ENCODE measurements around the gene AUH.

Gene AUH

GRCh38 chr9:91289244-91289643, 72.5 kb downstream of the AUH start:
- DNase-seq = no peak

- no peak for DNase-seq
Measured at GRCh38 chr9:91285729-91286353, 75.9 kb downstream of the AUH start.

GRCh38 chr9:91282292-91282691, 79.4 kb downstream of the AUH start:
- no peak for DNase-seq

- DNase-seq = no peak
Measured at GRCh38 chr9:91279296-91280204, 82.2 kb downstream of the AUH start.

GRCh38 chr9:91276513-91276912, 85.2 kb downstream of the AUH start:
- DNase-seq = no peak

GRCh38 chr9:91275655-91276054, 86.1 kb downstream of the AUH start:
- DNase-seq = no peak

- no peak for DNase-seq
Measured at GRCh38 chr9:91274949-91275492, 86.7 kb downstream of the AUH start.

GRCh38 chr9:91273853-91274552, 87.7 kb downstream of the AUH start:
- DNase-seq = no peak

- no peak for DNase-seq
Measured at GRCh38 chr9:91271156-91271555, 90.6 kb downstream of the AUH start.

GRCh38 chr9:91269907-91270491, 91.7 kb downstream of the AUH start:
- DNase-seq = no peak

GRCh38 chr9:91266448-91266847, 95.3 kb downstream of the AUH start:
- no peak for DNase-seq

- DNase-seq = no peak
Measured at GRCh38 chr9:91265514-91265913, 96.2 kb downstream of the AUH start.

GRCh38 chr9:91261417-91261816, 100.3 kb downstream of the AUH start:
- no peak for DNase-seq

GRCh38 chr9:91259162-91259561, 102.6 kb downstream of the AUH start:
- DNase-seq = no peak

GRCh38 chr9:91258451-91258850, 103.3 kb downstream of the AUH start:
- DNase-seq = no peak

GRCh38 chr9:91256235-91256634, 105.5 kb downstream of the AUH start:
- no peak for DNase-seq

GRCh38 chr9:91255327-91255726, 106.4 kb downstream of the AUH start:
- DNase-seq = no peak

GRCh38 chr9:91253488-91253887, 108.2 kb downstream of the AUH start:
- no peak for DNase-seq

- no peak for DNase-seq
Measured at GRCh38 chr9:91248707-91249106, 113.0 kb downstream of the AUH start.

GRCh38 chr9:91247278-91247677, 114.4 kb downstream of the AUH start:
- DNase-seq = no peak

- DNase-seq = no peak
Measured at GRCh38 chr9:91246846-91247245, 114.9 kb downstream of the AUH start.

GRCh38 chr9:91245431-91246313, 116.0 kb downstream of the AUH start:
- DNase-seq = no peak

Measured in T1000 (cell line).